ENCODE measurements around the gene RAPGEF3.

The RAPGEF3 gene

GRCh38 chr12:47736877-47737676 is 21.6 kb downstream of the RAPGEF3 start:
- no peak overlapping the region for H3K4me3 ChIP-seq (replicated peaks; ENCODE audit: insufficient read depth, low read length)
- H3K27ac ChIP-seq (replicated peaks) = no peak overlapping the region
- H3K27me3 ChIP-seq (ENCODE audit: insufficient read depth, poor library complexity, severe bottlenecking) = no peaks in the 10 kb centered on the region
- TF ChIP-seq POLR2AphosphoS5 (IDR thresholded peaks at IDR 0.05; ENCODE audit: low read depth) = no peak
- TF ChIP-seq SPI1 (IDR thresholded peaks at IDR 0.05; ENCODE audit: borderline replicate concordance, low read depth) = no peak
- no peak for TF ChIP-seq GABPA (IDR thresholded peaks at IDR 0.05; ENCODE audit: low read depth)
- no peak for TF ChIP-seq CTCF (IDR thresholded peaks at IDR 0.05; ENCODE audit: insufficient read depth, low read length)
- TF ChIP-seq, protein P1, sequence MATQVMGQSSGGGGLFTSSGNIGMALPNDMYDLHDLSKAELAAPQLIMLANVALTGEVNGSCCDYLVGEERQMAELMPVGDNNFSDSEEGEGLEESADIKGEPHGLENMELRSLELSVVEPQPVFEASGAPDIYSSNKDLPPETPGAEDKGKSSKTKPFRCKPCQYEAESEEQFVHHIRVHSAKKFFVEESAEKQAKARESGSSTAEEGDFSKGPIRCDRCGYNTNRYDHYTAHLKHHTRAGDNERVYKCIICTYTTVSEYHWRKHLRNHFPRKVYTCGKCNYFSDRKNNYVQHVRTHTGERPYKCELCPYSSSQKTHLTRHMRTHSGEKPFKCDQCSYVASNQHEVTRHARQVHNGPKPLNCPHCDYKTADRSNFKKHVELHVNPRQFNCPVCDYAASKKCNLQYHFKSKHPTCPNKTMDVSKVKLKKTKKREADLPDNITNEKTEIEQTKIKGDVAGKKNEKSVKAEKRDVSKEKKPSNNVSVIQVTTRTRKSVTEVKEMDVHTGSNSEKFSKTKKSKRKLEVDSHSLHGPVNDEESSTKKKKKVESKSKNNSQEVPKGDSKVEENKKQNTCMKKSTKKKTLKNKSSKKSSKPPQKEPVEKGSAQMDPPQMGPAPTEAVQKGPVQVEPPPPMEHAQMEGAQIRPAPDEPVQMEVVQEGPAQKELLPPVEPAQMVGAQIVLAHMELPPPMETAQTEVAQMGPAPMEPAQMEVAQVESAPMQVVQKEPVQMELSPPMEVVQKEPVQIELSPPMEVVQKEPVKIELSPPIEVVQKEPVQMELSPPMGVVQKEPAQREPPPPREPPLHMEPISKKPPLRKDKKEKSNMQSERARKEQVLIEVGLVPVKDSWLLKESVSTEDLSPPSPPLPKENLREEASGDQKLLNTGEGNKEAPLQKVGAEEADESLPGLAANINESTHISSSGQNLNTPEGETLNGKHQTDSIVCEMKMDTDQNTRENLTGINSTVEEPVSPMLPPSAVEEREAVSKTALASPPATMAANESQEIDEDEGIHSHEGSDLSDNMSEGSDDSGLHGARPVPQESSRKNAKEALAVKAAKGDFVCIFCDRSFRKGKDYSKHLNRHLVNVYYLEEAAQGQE (IDR thresholded peaks at IDR 0.05; ENCODE audit: insufficient replicate concordance, low read depth) = no peak
- DNase-seq (ENCODE audit: low read depth in 1 of 2, low spot score in 1 of 2) = no peak

DNA sequence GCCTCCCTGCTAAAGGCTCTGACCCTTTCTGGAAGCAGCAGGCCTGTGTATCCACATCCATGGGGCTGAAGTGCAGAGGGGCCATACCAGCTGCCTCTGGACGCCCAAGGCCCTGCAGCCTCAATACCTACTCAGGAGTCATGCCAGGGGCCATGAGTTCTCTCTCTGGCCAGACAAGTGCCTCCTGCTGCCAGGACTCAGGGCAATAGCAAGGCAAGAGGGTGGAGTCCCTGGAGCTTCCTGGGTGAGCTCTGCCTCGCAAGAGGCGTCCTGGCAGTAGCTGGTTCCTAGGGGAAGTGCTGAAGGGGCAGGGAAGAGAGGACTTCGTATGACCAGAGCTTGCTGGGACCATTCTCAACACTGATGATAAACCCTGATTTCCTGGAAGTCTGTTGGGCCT is 22.5 kb downstream of the RAPGEF3 start:
- TF ChIP-seq CTCF (IDR thresholded peaks at IDR 0.05; ENCODE audit: insufficient read depth, low read length) = no peak
- no peak for TF ChIP-seq SPI1 (IDR thresholded peaks at IDR 0.05; ENCODE audit: borderline replicate concordance, low read depth)
- TF ChIP-seq GABPA (IDR thresholded peaks at IDR 0.05; ENCODE audit: low read depth) = no peak
- TF ChIP-seq POLR2AphosphoS5 (IDR thresholded peaks at IDR 0.05; ENCODE audit: low read depth) = no peak
- TF ChIP-seq, protein P1 (IDR thresholded peaks at IDR 0.05; ENCODE audit: insufficient replicate concordance, low read depth) = no peak
- no peak overlapping the region for H3K4me3 ChIP-seq (replicated peaks; ENCODE audit: insufficient read depth, low read length)
- no peaks in the 10 kb centered on the region for H3K27me3 ChIP-seq (ENCODE audit: insufficient read depth, poor library complexity, severe bottlenecking)
- DNase-seq (ENCODE audit: low read depth in 1 of 2, low spot score in 1 of 2) = no peak
- no peak overlapping the region for H3K27ac ChIP-seq (replicated peaks)

DNA sequence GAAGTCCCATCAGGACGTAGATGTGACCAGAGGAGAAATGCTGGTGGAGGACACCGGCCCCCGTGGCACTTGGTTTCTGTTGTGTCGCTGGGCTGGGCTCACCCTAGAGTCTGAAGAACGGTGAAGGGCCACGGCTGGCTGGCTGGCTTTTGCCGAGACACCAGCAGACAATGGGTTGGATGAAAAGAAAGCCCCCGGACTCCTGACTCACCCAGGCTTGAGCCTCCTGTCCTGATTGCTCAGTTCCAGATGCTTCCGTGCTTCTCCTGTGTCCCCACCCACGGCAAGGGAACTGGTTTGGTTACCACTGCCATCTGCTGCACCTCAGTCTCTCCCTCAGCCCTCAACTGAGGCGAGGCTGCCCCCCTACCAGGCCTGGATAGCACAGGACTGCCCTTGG is 23.0 kb downstream of the RAPGEF3 start:
- no peak overlapping the region for H3K4me3 ChIP-seq (replicated peaks; ENCODE audit: insufficient read depth, low read length)
- H3K27ac ChIP-seq (replicated peaks) = no peak overlapping the region
- TF ChIP-seq CTCF (IDR thresholded peaks at IDR 0.05; ENCODE audit: insufficient read depth, low read length) (no peak), GABPA (IDR thresholded peaks at IDR 0.05; ENCODE audit: low read depth) (no peak), POLR2AphosphoS5 (IDR thresholded peaks at IDR 0.05; ENCODE audit: low read depth) (no peak), SPI1 (IDR thresholded peaks at IDR 0.05; ENCODE audit: borderline replicate concordance, low read depth) (no peak)
- TF ChIP-seq, protein P1 (IDR thresholded peaks at IDR 0.05; ENCODE audit: insufficient replicate concordance, low read depth) = no peak
- DNase-seq (ENCODE audit: low read depth in 1 of 2, low spot score in 1 of 2) = no peak
- no peaks in the 10 kb centered on the region for H3K27me3 ChIP-seq (ENCODE audit: insufficient read depth, poor library complexity, severe bottlenecking)

Data from HL-60 (cell line).